Keratinocyte (primary cell): Measurements from ENCODE around the gene ABI3. TPM values are rescaled to one million over a fixed set of nuclear protein-coding genes. Genes with fewer than 3 reads are reported as not detected.

Source experiments
- DNase-seq: peaks from one replicate; pipeline ENCODE4 v3.0.0-alpha.2; 2011; ENCODE audit warnings: low read depth, missing footprints, low spot score
- FAIRE-seq: peaks from 2 replicates; lab custom pipeline; 2011; peaks lifted over from hg19 to GRCh38; lab: Jason Lieb, UNC
- H2AFZ ChIP-seq: 2 replicates; pipeline ENCODE4 v1.6.0; 2012; ENCODE audit warnings: low read length, control low read depth, inconsistent platforms; ENCODE audit not compliant: control insufficient read depth
- H3K27ac ChIP-seq: 2 replicates; pipeline ENCODE4 v1.5.1; 2011; ENCODE audit warnings: low read length; ENCODE audit not compliant: control insufficient read depth, insufficient read depth
- H3K27me3 ChIP-seq: 3 replicates; pipeline ENCODE4 v1.6.0; 2011; ENCODE audit warnings: low read length; ENCODE audit not compliant: control insufficient read depth, insufficient read depth; ENCODE audit errors: extremely low read depth
- H3K36me3 ChIP-seq, 2 experiments: 2 replicates in 1 of 2; 3 replicates in 1 of 2; pipeline ENCODE4 v1.5.1; 2011; ENCODE audit warnings: low read length in 2 of 2, mild to moderate bottlenecking in 1 of 2; ENCODE audit not compliant: control insufficient read depth in 2 of 2, insufficient read depth in 2 of 2; ENCODE audit errors: extremely low read depth in 1 of 2
- H3K4me1 ChIP-seq: 3 replicates; pipeline ENCODE4 v1.5.1; 2011; ENCODE audit warnings: low read length; ENCODE audit not compliant: control insufficient read depth, insufficient read depth; ENCODE audit errors: extremely low read depth
- H3K4me2 ChIP-seq: 3 replicates; pipeline ENCODE4 v1.6.0; 2011; ENCODE audit warnings: low read depth, low read length; ENCODE audit not compliant: control insufficient read depth, insufficient read depth; ENCODE audit errors: extremely low read depth
- H3K4me3 ChIP-seq, 3 experiments: fragments of 200-600 bp in 1 of 3; sonication (generic) in 1 of 3; 2 replicates in 2 of 3; 3 replicates in 1 of 3; pipeline ENCODE4 v1.5.1; 2011 to 2016; ENCODE audit warnings: low read length in 3 of 3, mild to moderate bottlenecking in 3 of 3, control low read depth in 2 of 3, inconsistent platforms in 1 of 3, low read depth in 1 of 3, mixed read lengths in 1 of 3, mixed run types in 1 of 3, moderate library complexity in 1 of 3; ENCODE audit not compliant: control insufficient read depth in 2 of 3, insufficient read depth in 2 of 3; ENCODE audit errors: extremely low read depth in 1 of 3
- H3K79me2 ChIP-seq: 2 replicates; pipeline ENCODE4 v1.6.0; 2012; ENCODE audit warnings: low read length; ENCODE audit not compliant: control insufficient read depth, insufficient read depth
- H3K9ac ChIP-seq: 3 replicates; pipeline ENCODE4 v1.6.0; 2011; ENCODE audit warnings: low read length; ENCODE audit not compliant: control insufficient read depth, insufficient read depth; ENCODE audit errors: extremely low read depth
- H3K9me1 ChIP-seq: 3 replicates; pipeline ENCODE4 v1.6.0; 2011; ENCODE audit warnings: low read length; ENCODE audit not compliant: control insufficient read depth, insufficient read depth; ENCODE audit errors: extremely low read depth
- H3K9me3 ChIP-seq: 2 replicates; pipeline ENCODE4 v1.5.1; 2012; ENCODE audit warnings: low read depth, low read length; ENCODE audit not compliant: control insufficient read depth
- H4K20me1 ChIP-seq: 3 replicates; pipeline ENCODE4 v1.6.0; 2011; ENCODE audit warnings: low read length; ENCODE audit not compliant: control insufficient read depth, insufficient read depth; ENCODE audit errors: extremely low read depth
- EZH2 ChIP-seq: IDR thresholded peaks from one replicate; pipeline ENCODE4 v1.6.1; 2012; ENCODE audit warnings: inconsistent platforms, mild to moderate bottlenecking, low read length, moderate library complexity
- dilution Hi-C: fragments of 300-500 bp; cut with MboI; formaldehyde crosslinking; loops from one replicate; pipeline ENCODE4 v1.7.0; 2020; ENCODE audit warnings: low sequenced_read_pairs; ENCODE audit not compliant: extremely low pct_ligation_motif_present
- polyA plus RNA-seq, 5 experiments: library from polyadenylated mRNA; depleted of rRNA in 3 of 5; stranded (reverse) in 3 of 5; stranded (forward) in 1 of 5; unstranded in 1 of 5; fragments of >200 nt; gene quantifications; 1 replicate in 1 of 5; 2 replicates in 3 of 5; 3 replicates in 1 of 5; pipeline versions ENCODE4 v1.2.1 to v1.2.3, GENCODE V29; 2011 to 2012; ENCODE audit warnings: missing spikeins in 2 of 5, low read depth in 1 of 5, low replicate concordance in 1 of 5
- TF ChIP-seq, protein P1 (sequence below), 3 experiments: IDR thresholded peaks in 1 of 3; conservative IDR thresholded peaks in 1 of 3; optimal IDR thresholded peaks in 1 of 3; 2 replicates in 2 of 3; 3 replicates in 1 of 3; pipeline versions ENCODE3 to v1.5.1; 2011; ENCODE audit warnings: low read length in 3 of 3, mild to moderate bottlenecking in 3 of 3, moderate library complexity in 2 of 3, control low read depth in 1 of 3, inconsistent platforms in 1 of 3; ENCODE audit not compliant: insufficient read depth in 2 of 3; ENCODE audit errors: extremely low read depth in 1 of 3

The ABI3 gene
- polyA plus RNA-seq, 1 donor (not counting 4 experiments of a cell fraction or from before 2014, with no cell fraction given), result not detected

- peak overlapping the region; percentile 74 for H3K4me2 ChIP-seq
- dilution Hi-C loops, result no loop called here
- H2AFZ ChIP-seq, result peak overlapping the region; percentile 96
- H3K79me2 ChIP-seq, result no peaks in the 10 kb centered on the region
- no peak for FAIRE-seq
- no peak for DNase-seq
- peaks cover 13% of the 10 kb centered on the region for H3K4me1 ChIP-seq
- H3K4me3 ChIP-seq, result peak overlapping the region; percentile 47 to 91 (median 76)
- TF ChIP-seq, protein P1, sequence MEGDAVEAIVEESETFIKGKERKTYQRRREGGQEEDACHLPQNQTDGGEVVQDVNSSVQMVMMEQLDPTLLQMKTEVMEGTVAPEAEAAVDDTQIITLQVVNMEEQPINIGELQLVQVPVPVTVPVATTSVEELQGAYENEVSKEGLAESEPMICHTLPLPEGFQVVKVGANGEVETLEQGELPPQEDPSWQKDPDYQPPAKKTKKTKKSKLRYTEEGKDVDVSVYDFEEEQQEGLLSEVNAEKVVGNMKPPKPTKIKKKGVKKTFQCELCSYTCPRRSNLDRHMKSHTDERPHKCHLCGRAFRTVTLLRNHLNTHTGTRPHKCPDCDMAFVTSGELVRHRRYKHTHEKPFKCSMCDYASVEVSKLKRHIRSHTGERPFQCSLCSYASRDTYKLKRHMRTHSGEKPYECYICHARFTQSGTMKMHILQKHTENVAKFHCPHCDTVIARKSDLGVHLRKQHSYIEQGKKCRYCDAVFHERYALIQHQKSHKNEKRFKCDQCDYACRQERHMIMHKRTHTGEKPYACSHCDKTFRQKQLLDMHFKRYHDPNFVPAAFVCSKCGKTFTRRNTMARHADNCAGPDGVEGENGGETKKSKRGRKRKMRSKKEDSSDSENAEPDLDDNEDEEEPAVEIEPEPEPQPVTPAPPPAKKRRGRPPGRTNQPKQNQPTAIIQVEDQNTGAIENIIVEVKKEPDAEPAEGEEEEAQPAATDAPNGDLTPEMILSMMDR (optimal IDR thresholded peaks at IDR 0.05 in 1 of 3, IDR thresholded peaks at IDR 0.05 in 1 of 3, conservative IDR thresholded peaks at IDR 0.05 in 1 of 3; ENCODE audit: extremely low read depth in 1 of 3, insufficient read depth in 2 of 3, low read length in 3 of 3), result no peak
- no peak for TF ChIP-seq EZH2
- H4K20me1 ChIP-seq, result no peaks in the 10 kb centered on the region
- no peaks in the 10 kb centered on the region for H3K9me3 ChIP-seq
- H3K9me1 ChIP-seq, result no peaks in the 10 kb centered on the region
- no peaks in the 10 kb centered on the region for H3K27me3 ChIP-seq
- peak overlapping the region; percentile 89 for H3K27ac ChIP-seq
- peak overlapping the region; percentile 90 for H3K9ac ChIP-seq
- H3K36me3 ChIP-seq, result no peaks in the 10 kb centered on the region
Measured at GRCh38 chr17:49191409-49191916, 19.0 kb upstream of the ABI3 start.

- H3K27ac ChIP-seq, result peak overlapping the region; percentile 89
- peak; percentile 70 for DNase-seq
- H4K20me1 ChIP-seq, result no peaks in the 10 kb centered on the region
- peak overlapping the region; percentile 74 for H3K4me2 ChIP-seq
- H3K4me3 ChIP-seq, result peak overlapping the region; percentile 47 to 91 (median 76)
- dilution Hi-C loops, result no loop called here
- H3K36me3 ChIP-seq, result no peaks in the 10 kb centered on the region
- H3K79me2 ChIP-seq, result no peaks in the 10 kb centered on the region
- FAIRE-seq, result no peak
- H2AFZ ChIP-seq, result peak overlapping the region; percentile 96
- no peaks in the 10 kb centered on the region for H3K9me3 ChIP-seq
- no peak for TF ChIP-seq EZH2
- TF ChIP-seq, protein P1 (optimal IDR thresholded peaks at IDR 0.05 in 1 of 3, IDR thresholded peaks at IDR 0.05 in 1 of 3, conservative IDR thresholded peaks at IDR 0.05 in 1 of 3; ENCODE audit: extremely low read depth in 1 of 3, insufficient read depth in 2 of 3, low read length in 3 of 3), result peak in 2 of 3 experiments; percentile 62 to 64
- peak overlapping the region; percentile 90 for H3K9ac ChIP-seq
- no peaks in the 10 kb centered on the region for H3K9me1 ChIP-seq
- H3K4me1 ChIP-seq, result peaks cover 13% of the 10 kb centered on the region
- H3K27me3 ChIP-seq, result no peaks in the 10 kb centered on the region
Measured at GRCh38 chr17:49191917-49192741, 18.4 kb upstream of the ABI3 start.
